OCI-LY3 (cell line): ENCODE data around the gene NEUROD2.

Experiments
- CTCF ChIP-seq: fragments of 200-600, 300-600 bp; sonication (generic); IDR thresholded peaks from 2 replicates; pipeline ENCODE4 v1.5.1; 2014; ENCODE audit warnings: antibody characterized with exemption, low read length, low read depth
- EZH2phosphoT487 ChIP-seq: fragments of 200-600 bp; shearing (Covaris generic); IDR thresholded peaks from 2 replicates; pipeline ENCODE4 v1.6.1; 2018; ENCODE audit warnings: antibody characterized with exemption, mixed run types, low read depth

- no peak for TF ChIP-seq CTCF
- TF ChIP-seq EZH2phosphoT487: no peak
Measured at GRCh38 chr17:39648616-39649366, 41.1 kb upstream of the NEUROD2 start.
